Breast epithelium (tissue), 3 donors: ENCODE results near the gene XPO1.

Experiments
- POLR2A ChIP-seq: fragments of 450-650 bp; IDR thresholded peaks from one replicate; pipeline ENCODE4 v1.6.1; 2016; ENCODE audit warnings: antibody characterized with exemption, mild to moderate bottlenecking, moderate library complexity
- POLR2AphosphoS5 ChIP-seq, 3 donors: sonication (generic); formaldehyde crosslinking; IDR thresholded peaks; one replicate each; pipeline ENCODE4 v1.6.1; 2017; ENCODE audit warnings: antibody characterized with exemption in 3 of 3
- TF ChIP-seq, protein P1 (sequence below), 3 donors: fragments of 450-650 bp; IDR thresholded peaks; one replicate each; pipeline ENCODE4 v1.5.1; 2016 to 2017; ENCODE audit warnings: antibody characterized with exemption in 3 of 3, mild to moderate bottlenecking in 3 of 3, moderate library complexity in 3 of 3

DNA sequence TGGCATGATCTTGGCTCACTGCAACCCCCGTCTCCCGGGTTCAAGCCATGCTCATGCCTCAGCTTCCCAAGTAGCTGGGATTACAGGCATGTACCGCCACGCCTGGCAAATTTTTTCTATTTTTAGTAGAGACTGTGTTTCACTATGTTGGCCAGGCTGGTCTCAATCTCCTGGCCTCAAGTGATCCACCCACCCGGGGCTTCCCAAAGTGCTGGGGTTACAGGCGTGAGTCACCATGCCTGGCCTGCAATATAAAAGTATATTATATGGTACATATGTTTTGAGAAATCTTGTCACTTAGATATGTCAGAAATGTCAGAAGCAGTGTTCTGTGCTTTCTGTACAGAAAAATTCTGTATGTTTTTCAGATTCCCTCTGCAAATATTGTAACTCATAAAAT lies 19.2 kb upstream of the XPO1 start:
- TF ChIP-seq POLR2AphosphoS5 (IDR thresholded peaks at IDR 0.05) (no peak), POLR2A (no peak)
- TF ChIP-seq, protein P1, sequence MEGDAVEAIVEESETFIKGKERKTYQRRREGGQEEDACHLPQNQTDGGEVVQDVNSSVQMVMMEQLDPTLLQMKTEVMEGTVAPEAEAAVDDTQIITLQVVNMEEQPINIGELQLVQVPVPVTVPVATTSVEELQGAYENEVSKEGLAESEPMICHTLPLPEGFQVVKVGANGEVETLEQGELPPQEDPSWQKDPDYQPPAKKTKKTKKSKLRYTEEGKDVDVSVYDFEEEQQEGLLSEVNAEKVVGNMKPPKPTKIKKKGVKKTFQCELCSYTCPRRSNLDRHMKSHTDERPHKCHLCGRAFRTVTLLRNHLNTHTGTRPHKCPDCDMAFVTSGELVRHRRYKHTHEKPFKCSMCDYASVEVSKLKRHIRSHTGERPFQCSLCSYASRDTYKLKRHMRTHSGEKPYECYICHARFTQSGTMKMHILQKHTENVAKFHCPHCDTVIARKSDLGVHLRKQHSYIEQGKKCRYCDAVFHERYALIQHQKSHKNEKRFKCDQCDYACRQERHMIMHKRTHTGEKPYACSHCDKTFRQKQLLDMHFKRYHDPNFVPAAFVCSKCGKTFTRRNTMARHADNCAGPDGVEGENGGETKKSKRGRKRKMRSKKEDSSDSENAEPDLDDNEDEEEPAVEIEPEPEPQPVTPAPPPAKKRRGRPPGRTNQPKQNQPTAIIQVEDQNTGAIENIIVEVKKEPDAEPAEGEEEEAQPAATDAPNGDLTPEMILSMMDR (IDR thresholded peaks at IDR 0.05) = no peak
